HG03139 (cell line): ENCODE results near the gene DBR1.
A peak's percentile ranks its signal among the peaks of the same experiment; 100 is the strongest.

Experiments used
- ATAC-seq: cut with Tn5 transposase; IDR thresholded peaks from one replicate; pipeline ENCODE4 v1.9.1; 2021; ENCODE audit not compliant: unreplicated experiment

The DBR1 gene

GRCh38 chr3:138125548-138126221, 49.0 kb downstream of the DBR1 start:
- no peak for ATAC-seq

GRCh38 chr3:138124706-138125355, 49.9 kb downstream of the DBR1 start:
- no peak for ATAC-seq

GRCh38 chr3:138124188-138124587, 50.5 kb downstream of the DBR1 start:
- no peak for ATAC-seq

GRCh38 chr3:138119423-138119766, 55.3 kb downstream of the DBR1 start:
- no peak for ATAC-seq

GRCh38 chr3:138118612-138119422, 55.9 kb downstream of the DBR1 start:
- ATAC-seq: peak; percentile 52

- peak; percentile 85 for ATAC-seq
Measured at GRCh38 chr3:138114988-138115971, 59.4 kb downstream of the DBR1 start, which contains the start of gene DZIP1L. DZIP1L (minus strand) TSS chr3:138115608; CDS start chr3:138103971, 11,637 bp downstream.

- ATAC-seq: no peak
Measured at GRCh38 chr3:138114431-138114918, 60.2 kb downstream of the DBR1 start.

- ATAC-seq: no peak
Measured at GRCh38 chr3:138113326-138113725, 61.4 kb downstream of the DBR1 start.

- ATAC-seq: no peak
Measured at GRCh38 chr3:138112362-138112761, 62.4 kb downstream of the DBR1 start.
